Astrocyte (in vitro differentiated cells and primary cell): Measurements from ENCODE around the gene LHFPL4. TPM values are rescaled to one million over a fixed set of nuclear protein-coding genes. Genes with fewer than 3 reads are reported as not detected.

ENCODE experiments used
- DNase-seq: peaks from one replicate; pipeline ENCODE4 v3.0.0-alpha.2; 2010; ENCODE audit warnings: low read depth
- FAIRE-seq: peaks from 2 replicates; lab custom pipeline; 2011; peaks lifted over from hg19 to GRCh38; lab: Jason Lieb, UNC
- H2AFZ ChIP-seq: 2 replicates; pipeline ENCODE4 v1.6.0; 2012; ENCODE audit warnings: low read depth, low read length, inconsistent platforms
- H3K27ac ChIP-seq: 2 replicates; pipeline ENCODE4 v1.5.1; 2011; ENCODE audit warnings: low read depth, low read length, inconsistent platforms
- H3K27me3 ChIP-seq: 2 replicates; pipeline ENCODE4 v1.6.0; 2011; ENCODE audit warnings: low read length, inconsistent platforms; ENCODE audit not compliant: insufficient read depth
- H3K36me3 ChIP-seq: 2 replicates; pipeline ENCODE4 v1.5.1; 2011; ENCODE audit warnings: low read length, inconsistent platforms; ENCODE audit not compliant: insufficient read depth
- H3K4me1 ChIP-seq: 2 replicates; pipeline ENCODE4 v1.5.1; 2011; ENCODE audit warnings: low read length, inconsistent platforms; ENCODE audit not compliant: insufficient read depth
- H3K4me2 ChIP-seq: 2 replicates; pipeline ENCODE4 v1.6.0; 2012; ENCODE audit warnings: low read length, inconsistent platforms
- H3K4me3 ChIP-seq: 2 replicates; pipeline ENCODE4 v1.5.1; 2011; ENCODE audit warnings: low read depth, mild to moderate bottlenecking, low read length, inconsistent platforms; ENCODE audit not compliant: insufficient read depth
- H3K79me2 ChIP-seq: 2 replicates; pipeline ENCODE4 v1.6.0; 2012; ENCODE audit warnings: mild to moderate bottlenecking, low read length, inconsistent platforms; ENCODE audit not compliant: insufficient read depth
- H3K9ac ChIP-seq: 2 replicates; pipeline ENCODE4 v1.6.0; 2012; ENCODE audit warnings: mild to moderate bottlenecking, low read length, inconsistent platforms
- H3K9me3 ChIP-seq: 2 replicates; pipeline ENCODE4 v1.5.1; 2012; ENCODE audit warnings: low read depth, mild to moderate bottlenecking, low read length, inconsistent platforms; ENCODE audit not compliant: insufficient read depth
- H4K20me1 ChIP-seq: 2 replicates; pipeline ENCODE4 v1.6.0; 2012; ENCODE audit warnings: low read length, inconsistent platforms; ENCODE audit not compliant: insufficient read depth
- H3K27ac Mint-ChIP-seq: one replicate; pipeline ENCODE4 v1.8.0; 2021; ENCODE audit warnings: mild to moderate bottlenecking, mixed read lengths; ENCODE audit not compliant: unreplicated experiment
- H3K27me3 Mint-ChIP-seq: one replicate; pipeline ENCODE4 v1.8.0; 2021; ENCODE audit warnings: low read depth, mixed read lengths; ENCODE audit not compliant: unreplicated experiment
- H3K36me3 Mint-ChIP-seq: one replicate; pipeline ENCODE4 v1.8.0; 2021; ENCODE audit warnings: low read depth, mixed read lengths; ENCODE audit not compliant: unreplicated experiment
- H3K4me1 Mint-ChIP-seq: one replicate; pipeline ENCODE4 v1.8.0; 2021; ENCODE audit warnings: low read depth, mixed read lengths; ENCODE audit not compliant: unreplicated experiment
- H3K4me3 Mint-ChIP-seq: one replicate; pipeline ENCODE4 v1.8.0; 2021; ENCODE audit warnings: mild to moderate bottlenecking, moderate library complexity, mixed read lengths; ENCODE audit not compliant: unreplicated experiment
- H3K9me3 Mint-ChIP-seq: one replicate; pipeline ENCODE4 v1.8.0; 2021; ENCODE audit warnings: mild to moderate bottlenecking, mixed read lengths; ENCODE audit not compliant: unreplicated experiment
- CTCF ChIP-seq: IDR thresholded peaks from 2 replicates; pipeline ENCODE4 v1.5.1; 2011; ENCODE audit warnings: low read depth, mild to moderate bottlenecking, inconsistent platforms, low read length, moderate library complexity; ENCODE audit not compliant: insufficient read depth
- EZH2 ChIP-seq: IDR thresholded peaks from 2 replicates; pipeline ENCODE4 v1.6.1; 2012; ENCODE audit warnings: mild to moderate bottlenecking, low read length, inconsistent platforms; ENCODE audit not compliant: insufficient read depth
- total RNA-seq: library from RNA; stranded (reverse); gene quantifications from 2 replicates; pipeline ENCODE4 v1.2.1, GENCODE V29; 2021

LHFPL4 gene
- total RNA-seq, 1 donor from 2014 or later: 0.11 TPM

GRCh38 chr3:9468460-9468859 lies 85.2 kb downstream of the LHFPL4 start:
- Mint-ChIP-seq H3K27ac (peak overlapping the region; percentile 81), H3K27me3 (no peaks in the 10 kb centered on the region), H3K36me3 (peaks cover 29% of the 10 kb centered on the region), H3K4me1 (peaks cover 20% of the 10 kb centered on the region), H3K4me3 (no peak overlapping the region), H3K9me3 (no peaks in the 10 kb centered on the region)
- Histone ChIP-seq H3K4me3 (no peak overlapping the region), H2AFZ (no peak overlapping the region), H3K4me1 (no peaks in the 10 kb centered on the region), H3K36me3 (peaks cover 83% of the 10 kb centered on the region), H4K20me1 (peaks cover 75% of the 10 kb centered on the region), H3K27me3 (no peaks in the 10 kb centered on the region), H3K27ac (no peak overlapping the region), H3K79me2 (peaks cover 62% of the 10 kb centered on the region), H3K9ac (no peak overlapping the region), H3K9me3 (no peaks in the 10 kb centered on the region), H3K4me2 (no peak overlapping the region)
- TF ChIP-seq EZH2 (no peak), CTCF (no peak)
- DNase-seq (no peak), FAIRE-seq (no peak)

- no peaks in the 10 kb centered on the region for H3K4me1 ChIP-seq
- Mint-ChIP-seq H3K36me3 (peaks cover 25% of the 10 kb centered on the region), H3K9me3 (no peaks in the 10 kb centered on the region), H3K27me3 (no peaks in the 10 kb centered on the region), H3K4me3 (peak overlapping the region; percentile 72), H3K27ac (peak overlapping the region; percentile 62), H3K4me1 (peaks cover 17% of the 10 kb centered on the region)
- DNase-seq: no peak
- H3K4me3 ChIP-seq: no peak overlapping the region
- H4K20me1 ChIP-seq: peaks cover 65% of the 10 kb centered on the region
- peaks cover 56% of the 10 kb centered on the region for H3K79me2 ChIP-seq
- H3K4me2 ChIP-seq: no peak overlapping the region
- no peak overlapping the region for H2AFZ ChIP-seq
- H3K27ac ChIP-seq: no peak overlapping the region
- TF ChIP-seq EZH2: no peak
- no peaks in the 10 kb centered on the region for H3K9me3 ChIP-seq
- H3K27me3 ChIP-seq: no peaks in the 10 kb centered on the region
- no peak overlapping the region for H3K9ac ChIP-seq
- FAIRE-seq: no peak
- peaks cover 75% of the 10 kb centered on the region for H3K36me3 ChIP-seq
These were observed 86.2 kb downstream of the LHFPL4 start for GRCh38 chr3:9467451-9467850.

GRCh38 chr3:9455596-9456131 lies 98.0 kb downstream of the LHFPL4 start:
- Histone ChIP-seq H3K4me1 (no peaks in the 10 kb centered on the region), H4K20me1 (peaks cover 26% of the 10 kb centered on the region), H3K27me3 (no peaks in the 10 kb centered on the region), H3K36me3 (peaks cover 68% of the 10 kb centered on the region), H3K27ac (no peak overlapping the region), H2AFZ (no peak overlapping the region), H3K9ac (no peak overlapping the region), H3K4me2 (no peak overlapping the region), H3K79me2 (peaks cover 48% of the 10 kb centered on the region), H3K4me3 (no peak overlapping the region), H3K9me3 (no peaks in the 10 kb centered on the region)
- TF ChIP-seq EZH2 (no peak), CTCF (no peak)
- no peaks in the 10 kb centered on the region for H3K27me3 Mint-ChIP-seq
- H3K4me1 Mint-ChIP-seq: peaks cover 6% of the 10 kb centered on the region
- no peak for FAIRE-seq
- H3K9me3 Mint-ChIP-seq: no peaks in the 10 kb centered on the region
- H3K36me3 Mint-ChIP-seq: peaks cover 8% of the 10 kb centered on the region
- H3K27ac Mint-ChIP-seq: no peak overlapping the region
- H3K4me3 Mint-ChIP-seq: no peak overlapping the region
- no peak for DNase-seq
